ENCODE data around the gene RELN.

Gene RELN

DNA sequence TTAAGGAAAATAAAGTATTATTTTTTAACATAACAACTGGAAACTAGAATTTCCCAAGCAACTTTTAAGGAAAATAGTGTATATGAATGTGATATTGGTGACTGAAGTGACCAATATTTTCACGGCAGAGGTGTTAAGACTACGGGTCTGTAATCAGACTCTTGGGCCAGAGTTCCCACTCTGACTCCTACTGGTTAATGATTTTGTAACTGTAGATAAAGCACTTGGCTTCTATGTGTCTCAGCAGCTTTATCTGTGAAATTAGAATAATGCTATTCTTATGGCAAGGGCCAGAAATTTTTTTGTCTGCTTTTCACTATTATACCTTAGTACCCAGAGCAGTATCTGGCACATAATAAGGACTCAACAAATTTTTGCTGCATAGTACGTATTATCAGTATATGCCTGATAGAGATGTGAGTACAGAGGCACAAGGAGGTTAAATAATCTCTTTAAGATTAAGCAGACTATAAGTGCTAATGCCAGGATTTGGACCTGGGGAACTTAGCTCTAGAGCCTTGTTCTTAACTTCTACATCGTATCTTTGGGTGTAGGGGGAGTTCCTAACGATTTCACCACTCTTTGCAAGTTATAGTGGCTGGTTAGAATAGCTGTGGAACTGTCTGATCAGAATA is 357.3 kb downstream of the RELN start:
- no peak for DNase-seq (ENCODE audit: low read depth)

DNA sequence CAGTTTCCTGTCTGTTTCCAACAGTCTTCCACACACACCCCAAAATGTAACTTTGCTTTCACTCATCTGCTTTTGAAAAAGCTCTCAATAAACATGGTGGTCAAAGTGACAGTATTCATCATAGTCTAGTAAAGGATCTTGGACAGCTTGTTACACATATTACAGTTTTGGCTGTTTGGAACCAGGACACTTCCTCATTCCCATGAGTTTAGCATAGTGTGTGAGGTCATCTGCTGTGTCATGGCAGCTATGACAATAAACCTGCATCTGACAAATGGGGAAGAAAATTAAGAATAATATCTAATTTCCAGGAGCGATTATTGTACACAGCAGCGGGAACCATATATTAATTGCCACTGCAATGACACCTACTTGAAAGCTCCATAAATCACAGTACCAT is 359.1 kb downstream of the RELN start:
- DNase-seq (ENCODE audit: low read depth), result no peak

- no peak for DNase-seq (ENCODE audit: low read depth)
Observed at GRCh38 chr7:103628742-103629141, 360.7 kb downstream of the RELN start.

DNA sequence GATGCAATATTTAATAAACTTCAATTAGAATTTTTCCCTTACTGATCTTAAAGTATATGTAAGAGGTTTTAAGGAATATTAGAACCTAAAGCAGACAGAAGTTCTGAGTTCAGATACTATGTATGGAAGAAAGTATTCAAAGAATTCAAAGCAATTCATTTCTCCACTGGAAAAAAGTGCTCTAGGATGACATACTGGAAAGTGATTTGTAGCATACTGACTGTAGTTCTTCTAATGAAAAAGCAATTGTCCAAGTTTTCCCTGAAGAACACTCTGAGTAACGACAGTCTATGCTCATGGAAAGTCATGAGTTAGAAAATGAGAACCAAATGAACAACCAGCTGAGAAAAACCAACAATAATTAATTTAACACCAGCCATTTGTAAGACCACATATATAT is 362.7 kb downstream of the RELN start:
- DNase-seq (ENCODE audit: low read depth), result no peak

DNA sequence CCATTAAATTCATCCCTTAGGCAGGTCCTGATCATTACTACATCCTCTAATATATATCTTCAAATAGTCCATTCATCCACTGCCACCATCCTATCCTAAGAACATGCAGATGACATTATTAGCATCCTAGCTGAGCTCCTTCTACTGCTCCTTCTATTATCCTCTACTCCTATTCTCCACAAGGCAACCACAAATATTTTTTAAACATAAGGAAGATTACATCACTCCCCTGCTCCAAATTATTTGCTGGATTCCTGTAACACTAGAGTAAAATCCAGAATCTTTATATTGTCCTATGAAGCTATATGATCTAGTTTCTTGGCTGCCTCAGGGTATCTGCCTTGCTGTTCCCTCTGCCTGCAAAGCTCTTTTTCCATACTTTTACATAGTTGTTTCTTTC is 367.2 kb downstream of the RELN start:
- DNase-seq (ENCODE audit: low read depth), result no peak

DNA sequence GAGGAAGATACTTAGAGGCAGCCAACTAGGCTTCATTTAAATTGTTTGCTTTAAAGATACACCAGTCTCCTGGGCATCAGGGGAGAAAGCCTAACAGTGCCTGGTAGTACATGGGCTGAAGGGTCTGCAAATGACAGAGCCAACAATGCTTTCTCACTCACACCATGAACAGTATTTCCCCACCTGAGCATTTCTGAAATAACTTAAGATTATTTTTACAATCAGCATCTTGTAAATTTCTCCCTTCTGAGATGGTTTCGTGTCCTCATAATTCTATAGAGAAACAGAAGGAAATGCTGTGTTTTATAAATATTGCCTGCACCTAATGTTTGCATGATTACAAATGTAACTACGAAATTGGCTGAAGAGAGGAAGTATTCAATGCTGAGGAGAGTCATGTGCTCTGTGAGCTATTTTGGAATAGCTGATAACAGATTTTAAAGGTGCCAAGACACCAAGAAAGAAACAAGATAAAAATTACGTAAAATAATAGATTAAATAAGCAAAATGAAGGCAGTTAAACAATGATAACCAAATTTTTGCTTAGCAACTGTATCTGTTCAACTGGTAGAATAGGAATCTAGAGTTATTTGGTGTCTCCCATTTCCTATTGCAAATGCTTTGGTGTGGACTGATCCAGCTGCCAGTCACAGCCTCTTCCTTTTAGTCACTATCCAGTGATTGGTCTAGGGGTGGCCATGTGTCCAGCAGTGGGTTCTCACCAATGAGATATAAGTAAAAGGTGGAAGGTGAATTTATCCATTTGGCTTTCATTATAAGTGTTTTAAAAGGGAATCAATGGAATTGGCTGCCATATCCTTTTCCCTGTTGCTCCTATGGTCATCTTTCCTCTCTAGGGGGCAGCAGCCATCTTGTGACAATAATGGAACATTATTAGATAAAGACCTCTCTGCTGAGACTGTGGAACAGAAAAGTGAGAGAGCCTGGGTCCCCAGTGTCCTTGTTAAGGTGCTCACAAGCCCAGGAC is 375.5 kb downstream of the RELN start:
- DNase-seq (ENCODE audit: low read depth), result no peak

DNA sequence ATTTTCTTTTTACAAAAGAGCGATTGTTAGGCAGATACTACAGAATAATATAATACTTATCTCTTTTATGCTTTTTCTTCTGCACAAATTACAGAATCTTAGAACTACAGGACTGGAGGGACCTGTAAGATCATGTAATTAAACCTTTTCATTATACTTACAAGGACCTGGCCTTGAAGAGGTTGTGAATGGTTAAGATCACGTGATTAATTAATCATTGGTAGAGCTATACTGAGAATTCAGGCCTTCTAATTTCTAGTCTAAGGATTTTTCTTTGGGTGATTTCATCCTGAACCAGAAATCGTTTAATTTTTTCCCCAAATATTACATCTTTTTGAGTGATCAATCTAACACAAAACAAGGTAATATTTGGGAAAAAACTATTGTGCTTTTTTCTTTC is 379.7 kb downstream of the RELN start:
- DNase-seq (ENCODE audit: low read depth), result no peak

GRCh38 chr7:103605640-103606039 is 383.8 kb downstream of the RELN start:
- DNase-seq (ENCODE audit: low read depth), result no peak

- DNase-seq (ENCODE audit: low read depth), result no peak
Observed at GRCh38 chr7:103598326-103598905, 391.0 kb downstream of the RELN start.

- no peak for DNase-seq (ENCODE audit: low read depth)
Observed at GRCh38 chr7:103597606-103598005, 391.9 kb downstream of the RELN start.

DNA sequence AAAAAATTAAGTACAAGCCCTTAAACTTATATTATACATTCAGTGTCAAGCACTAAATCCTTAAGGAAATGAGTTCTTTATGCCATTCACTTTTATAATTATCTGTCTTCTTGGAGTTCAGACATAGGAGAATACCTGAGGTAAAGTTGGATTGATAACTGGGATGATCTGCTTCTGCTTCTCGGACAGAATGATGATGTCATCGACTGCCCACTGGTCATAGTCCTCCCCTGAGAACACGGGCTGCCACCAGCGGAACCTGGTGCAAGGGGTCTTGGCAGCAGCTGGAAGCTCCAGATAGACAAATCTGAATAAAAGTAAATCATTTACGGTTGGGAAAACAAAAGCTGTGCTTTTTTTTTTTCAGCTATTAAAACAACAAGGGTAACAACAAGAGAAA is 395.3 kb downstream of the RELN start:
- no peak for DNase-seq (ENCODE audit: low read depth)

- no peak for DNase-seq (ENCODE audit: low read depth)
Observed at GRCh38 chr7:103593691-103594090, 395.8 kb downstream of the RELN start.

DNA sequence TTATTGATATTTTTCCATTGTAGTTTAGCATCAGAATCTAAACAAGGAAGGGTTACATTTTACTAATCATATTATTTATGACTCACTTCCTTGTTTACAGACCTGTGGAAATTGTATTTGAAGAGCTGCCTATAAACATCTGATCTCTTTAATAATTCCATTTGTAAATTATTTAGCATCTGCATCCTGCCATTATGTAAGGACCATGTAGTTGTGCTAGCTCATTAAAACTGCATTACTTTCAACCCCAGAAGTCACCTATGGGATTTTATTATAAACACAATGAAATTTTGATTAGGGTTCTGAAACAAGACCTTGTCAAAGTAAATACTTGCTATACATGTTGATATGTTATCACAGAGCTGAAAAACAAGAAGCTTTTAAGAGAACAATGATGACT is 396.6 kb downstream of the RELN start:
- DNase-seq (ENCODE audit: low read depth), result no peak

GRCh38 chr7:103592187-103592586 is 397.3 kb downstream of the RELN start:
- DNase-seq (ENCODE audit: low read depth), result no peak

- no peak for DNase-seq (ENCODE audit: low read depth)
Observed at GRCh38 chr7:103580031-103580430, 409.4 kb downstream of the RELN start.

- DNase-seq (ENCODE audit: low read depth), result no peak
Observed at GRCh38 chr7:103577059-103577458, 412.4 kb downstream of the RELN start.

GRCh38 chr7:103576641-103577040 is 412.8 kb downstream of the RELN start:
- no peak for DNase-seq (ENCODE audit: low read depth)

DNA sequence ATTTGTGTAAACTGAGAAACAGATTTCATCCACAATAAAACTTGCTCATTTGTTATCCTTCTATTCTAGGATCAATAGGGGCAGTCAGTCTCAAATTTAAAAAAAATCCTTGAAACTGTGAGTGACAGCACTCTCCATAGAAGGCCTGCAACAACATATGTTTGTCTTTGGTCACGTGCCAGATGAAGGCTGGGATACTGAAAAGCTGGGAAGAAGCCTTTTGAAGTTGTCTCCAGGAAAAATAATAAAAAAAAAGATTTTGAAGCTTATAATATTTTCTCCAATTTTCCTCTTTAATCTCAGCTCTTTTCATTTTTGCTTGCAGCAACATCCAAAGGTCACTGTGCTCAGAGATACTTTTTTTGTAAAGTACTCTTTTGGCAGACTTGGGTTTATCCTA is 414.9 kb downstream of the RELN start:
- DNase-seq (ENCODE audit: low read depth), result no peak

DNA sequence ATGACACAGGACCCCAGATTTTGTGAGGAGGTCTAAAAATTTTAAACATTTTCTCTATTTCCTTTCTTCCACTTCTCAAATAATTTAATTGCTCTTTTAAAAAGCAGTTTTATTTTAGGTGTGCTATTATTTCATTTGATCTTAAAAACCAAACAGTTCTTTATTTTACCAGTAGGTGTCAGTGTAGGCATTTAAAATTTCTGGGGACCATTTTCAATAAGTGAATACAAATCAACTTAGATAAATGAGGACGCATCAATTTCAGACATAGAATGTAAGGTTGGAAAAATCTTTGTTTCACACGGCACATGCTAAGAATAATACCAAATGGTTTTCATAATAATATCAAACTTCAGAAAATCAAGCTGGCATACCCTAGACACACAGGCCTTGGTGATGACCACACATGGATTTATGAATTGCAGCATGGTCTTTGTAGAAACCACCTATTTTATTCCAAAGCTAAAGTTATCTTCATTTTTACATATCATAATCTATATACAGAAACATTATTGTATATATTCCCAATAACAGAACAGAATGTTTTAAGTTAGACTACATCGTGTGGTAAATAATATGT is 415.9 kb downstream of the RELN start:
- DNase-seq (ENCODE audit: low read depth), result no peak

- no peak for DNase-seq (ENCODE audit: low read depth)
Observed at GRCh38 chr7:103571586-103571985, 417.9 kb downstream of the RELN start.

GRCh38 chr7:103569621-103570305 is 419.7 kb downstream of the RELN start:
- no peak for DNase-seq (ENCODE audit: low read depth)

- no peak for DNase-seq (ENCODE audit: low read depth)
Observed at GRCh38 chr7:103564416-103564815, 425.0 kb downstream of the RELN start.
